Myocyte (in vitro differentiated cells): ENCODE data around the gene PAQR3. TPM values are rescaled to one million over a fixed set of nuclear protein-coding genes. Genes with fewer than 3 reads are reported as not detected.
A peak's percentile ranks its signal among the peaks of the same experiment; 100 is the strongest.
"Not testable (repeated sequence)": the region's sequence is repeated elsewhere in the genome, so short reads cannot be mapped to it uniquely, and the experiment has no call there.

Experiments used
- DNase-seq: peaks from one replicate; pipeline ENCODE4 v3.0.0-alpha.2; 2012; ENCODE audit warnings: low read depth
- total RNA-seq: library from RNA; depleted of rRNA; stranded (reverse); fragments of >200 nt; gene quantifications from 2 replicates; pipeline ENCODE4 v1.2.3, GENCODE V29; 2014

Gene PAQR3
- total RNA-seq, 1 donor from 2014 or later, result 12.7 TPM

GRCh38 chr4:78928835-78929234 lies 10.4 kb downstream of the PAQR3 start:
- DNase-seq, result no peak

DNA sequence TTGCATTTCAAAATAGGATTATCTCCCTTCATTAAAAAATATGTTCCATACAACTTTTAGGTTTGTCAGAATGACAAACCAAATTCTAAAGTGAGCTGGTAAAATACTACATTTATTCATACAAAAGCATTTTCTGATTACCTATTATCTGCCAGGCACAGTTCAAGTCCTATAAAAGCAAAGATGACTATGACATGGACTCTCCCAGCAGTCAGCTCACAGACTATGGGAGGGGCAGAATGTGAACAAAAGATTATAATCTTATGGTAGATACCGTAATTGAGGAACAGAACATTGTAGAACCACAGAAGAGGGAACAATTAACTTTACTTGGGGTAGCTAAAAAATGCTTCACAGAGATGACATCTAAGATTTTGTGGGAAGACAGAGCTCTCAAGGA lies 12.4 kb downstream of the PAQR3 start:
- DNase-seq, result no peak

GRCh38 chr4:78923464-78924312 lies 15.6 kb downstream of the PAQR3 start:
- DNase-seq, result no peak

- DNase-seq, result peak; percentile 46
Measured at GRCh38 chr4:78922207-78922606, 17.0 kb downstream of the PAQR3 start.

GRCh38 chr4:78910612-78911011 lies 28.6 kb downstream of the PAQR3 start:
- DNase-seq, result no peak

DNA sequence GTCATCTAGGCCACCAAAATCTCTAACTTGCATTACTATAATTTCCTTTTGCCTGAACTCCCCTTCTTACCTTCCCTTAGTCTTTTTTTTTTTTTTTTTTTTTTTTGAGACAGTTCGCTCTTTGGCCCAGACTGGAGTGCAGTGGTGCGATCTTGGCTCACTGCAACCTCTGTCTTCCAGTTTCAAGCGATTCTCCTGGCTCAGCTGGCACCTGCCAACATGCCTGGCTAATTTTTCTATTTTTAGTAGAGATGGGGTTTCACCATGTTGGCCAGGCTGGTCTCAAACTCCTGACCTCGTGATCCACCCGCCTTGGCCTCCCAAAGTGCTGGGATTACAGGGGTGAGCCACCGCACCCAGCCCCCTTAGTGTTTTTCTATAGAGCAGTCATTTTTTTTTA lies 30.3 kb downstream of the PAQR3 start:
- not testable (repeated sequence) for DNase-seq

DNA sequence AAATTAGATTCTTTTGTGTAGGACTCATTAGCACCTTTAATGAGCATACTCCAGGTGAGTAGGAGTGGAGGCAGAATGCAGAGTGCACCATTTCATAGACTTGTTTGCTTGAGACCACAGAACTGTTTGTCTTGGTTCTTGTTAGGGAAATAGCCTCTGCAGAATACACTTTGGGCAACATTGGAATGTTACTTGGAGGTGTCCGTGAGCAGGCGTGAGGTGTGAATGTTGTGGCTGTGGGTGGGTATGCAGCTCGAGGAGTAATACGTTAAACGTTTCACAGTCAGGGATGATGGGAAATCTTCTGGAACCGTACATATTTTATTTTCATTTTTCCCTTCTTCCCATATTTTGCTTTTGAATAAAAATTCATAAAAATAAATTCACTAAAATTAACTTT lies 31.6 kb downstream of the PAQR3 start:
- no peak for DNase-seq

DNA sequence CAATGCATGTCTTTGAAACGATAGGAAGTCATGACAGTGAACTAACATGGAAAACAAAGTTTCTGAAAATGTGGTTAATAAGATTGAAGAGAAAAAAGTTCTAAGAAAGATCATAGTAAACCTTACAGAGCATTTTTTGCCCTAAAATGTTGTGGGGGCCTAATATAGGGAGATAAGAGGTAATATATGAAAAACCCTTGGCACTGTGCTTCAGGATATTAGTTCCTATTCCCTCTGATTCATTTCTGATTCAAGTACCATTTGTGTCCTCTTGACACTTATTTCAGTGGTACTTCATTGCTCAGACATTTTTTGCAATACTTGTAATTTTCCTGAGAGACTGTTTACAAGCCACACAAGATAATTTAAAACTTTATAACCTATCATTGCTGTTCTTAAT lies 35.1 kb downstream of the PAQR3 start:
- no peak for DNase-seq

DNA sequence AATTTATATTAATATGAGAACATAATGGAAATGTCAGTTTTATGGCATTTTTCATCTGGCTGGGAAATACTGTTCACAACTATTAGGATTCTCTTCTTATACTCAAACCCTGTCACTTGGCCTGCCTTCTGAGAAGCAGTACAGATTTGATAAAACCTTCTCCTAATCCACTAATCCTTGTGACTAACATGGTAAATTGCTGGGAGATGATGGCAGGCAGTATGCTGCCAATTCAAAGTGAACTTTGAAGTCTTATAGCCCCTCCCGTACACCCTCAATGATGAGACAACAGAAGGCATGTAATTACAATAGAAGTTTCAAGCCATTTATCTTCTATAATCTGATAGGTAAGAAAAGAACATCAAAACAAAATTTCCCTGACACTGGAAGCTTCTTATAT lies 36.9 kb downstream of the PAQR3 start:
- no peak for DNase-seq

DNA sequence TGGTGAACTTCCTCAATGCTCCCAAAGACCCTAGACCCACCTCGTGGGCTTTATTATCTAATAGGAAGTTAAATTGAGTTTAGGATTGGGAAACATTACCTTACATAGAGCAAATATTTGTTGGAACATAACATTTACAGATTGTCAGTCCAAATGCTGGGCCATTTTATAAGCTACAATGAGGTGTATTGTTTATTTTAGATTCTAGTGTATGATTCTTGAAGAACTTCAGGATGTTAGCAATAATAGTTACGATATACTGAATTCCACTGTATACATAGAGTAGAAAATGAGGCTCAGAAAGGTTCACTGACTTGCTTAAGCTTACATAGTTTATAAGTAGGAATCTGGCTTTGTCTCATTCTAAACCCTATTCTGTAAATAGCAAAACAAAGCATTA lies 37.4 kb downstream of the PAQR3 start:
- DNase-seq, result no peak

DNA sequence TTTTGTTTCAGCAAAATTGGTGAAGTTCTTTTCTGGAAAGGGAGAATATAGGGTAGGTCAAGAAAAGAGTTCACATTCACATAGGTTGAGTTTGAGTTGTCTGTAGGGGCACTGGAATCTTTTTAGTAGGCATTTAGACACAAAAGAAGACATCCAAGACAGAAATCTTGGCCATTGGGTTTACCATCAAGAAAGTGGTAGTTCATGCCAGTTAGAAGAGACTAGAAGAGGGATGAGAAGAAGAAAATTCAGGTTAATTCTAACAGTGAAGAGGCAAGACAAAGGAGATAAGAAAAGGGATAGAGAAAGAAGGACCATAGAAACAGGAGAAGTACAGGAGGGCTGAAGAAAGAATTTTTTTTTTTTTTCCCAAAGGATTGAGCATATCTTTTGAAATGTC lies 39.9 kb downstream of the PAQR3 start:
- DNase-seq, result no peak

DNA sequence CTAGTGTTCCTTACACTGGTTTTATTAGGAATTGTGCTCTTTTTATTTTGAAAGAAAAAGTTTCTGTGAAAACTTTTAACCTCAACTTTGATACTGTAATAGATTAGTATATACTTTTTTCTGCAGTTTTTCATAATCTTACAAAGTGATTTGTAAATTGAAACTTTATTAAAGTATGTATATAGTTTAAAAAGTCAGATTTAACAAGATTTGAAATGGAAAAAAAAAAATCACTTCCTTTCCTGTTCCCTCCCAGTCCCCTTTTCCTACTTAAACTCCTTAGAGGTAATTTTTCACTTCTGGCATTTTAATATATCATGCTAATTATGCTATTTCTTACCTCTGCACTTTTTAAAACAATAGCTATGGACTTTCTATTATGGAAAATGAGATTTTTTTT lies 49.3 kb downstream of the PAQR3 start:
- DNase-seq, result no peak

GRCh38 chr4:78885598-78885997 lies 53.6 kb downstream of the PAQR3 start:
- DNase-seq, result no peak

DNA sequence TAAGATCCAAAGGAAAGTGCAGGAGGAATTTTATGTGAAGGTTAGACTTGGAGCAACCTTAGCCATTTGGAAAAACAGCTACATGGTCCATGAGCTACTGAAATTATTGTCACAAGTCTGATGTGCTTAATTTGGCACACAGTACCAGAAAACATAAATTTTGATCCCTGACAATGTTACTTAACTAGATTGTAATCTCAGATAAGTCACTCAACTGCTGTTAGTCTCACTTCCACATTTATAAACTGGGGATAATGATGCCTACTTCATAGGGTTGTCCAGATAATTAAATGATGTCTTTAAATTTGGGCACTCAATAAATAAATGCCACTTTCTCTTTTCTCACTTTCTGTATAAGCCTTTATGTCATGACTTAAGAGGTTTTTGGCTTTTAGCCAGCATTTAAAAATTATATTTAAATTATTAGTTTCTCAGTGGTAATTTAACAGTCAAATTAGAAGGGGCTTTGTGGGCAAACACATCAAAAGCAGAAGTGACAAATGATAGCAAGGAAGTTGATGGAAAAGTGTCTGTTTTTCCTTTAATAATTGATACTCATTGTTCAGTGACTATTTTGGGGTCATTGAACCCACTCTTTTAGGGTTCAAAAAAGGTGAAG lies 58.3 kb downstream of the PAQR3 start:
- no peak for DNase-seq

DNA sequence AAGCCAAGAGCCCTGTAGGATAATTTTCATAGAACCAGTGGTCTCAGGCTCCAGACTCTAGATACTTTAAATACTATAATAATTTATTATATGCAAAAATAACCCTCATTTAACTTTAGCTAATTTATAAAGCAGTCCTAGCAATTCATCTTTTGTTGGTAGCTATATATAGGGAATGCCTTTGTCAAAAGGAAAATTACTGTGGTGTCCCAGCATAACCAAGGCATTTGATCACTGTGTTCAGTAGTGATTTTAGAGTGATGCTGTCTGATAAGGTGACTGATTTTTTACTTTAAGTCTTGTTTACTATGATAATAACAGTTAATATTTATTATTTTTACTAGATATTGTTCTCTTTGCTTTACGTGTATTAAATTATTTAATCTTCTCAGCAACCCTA lies 61.2 kb downstream of the PAQR3 start:
- peak; percentile 65 for DNase-seq

DNA sequence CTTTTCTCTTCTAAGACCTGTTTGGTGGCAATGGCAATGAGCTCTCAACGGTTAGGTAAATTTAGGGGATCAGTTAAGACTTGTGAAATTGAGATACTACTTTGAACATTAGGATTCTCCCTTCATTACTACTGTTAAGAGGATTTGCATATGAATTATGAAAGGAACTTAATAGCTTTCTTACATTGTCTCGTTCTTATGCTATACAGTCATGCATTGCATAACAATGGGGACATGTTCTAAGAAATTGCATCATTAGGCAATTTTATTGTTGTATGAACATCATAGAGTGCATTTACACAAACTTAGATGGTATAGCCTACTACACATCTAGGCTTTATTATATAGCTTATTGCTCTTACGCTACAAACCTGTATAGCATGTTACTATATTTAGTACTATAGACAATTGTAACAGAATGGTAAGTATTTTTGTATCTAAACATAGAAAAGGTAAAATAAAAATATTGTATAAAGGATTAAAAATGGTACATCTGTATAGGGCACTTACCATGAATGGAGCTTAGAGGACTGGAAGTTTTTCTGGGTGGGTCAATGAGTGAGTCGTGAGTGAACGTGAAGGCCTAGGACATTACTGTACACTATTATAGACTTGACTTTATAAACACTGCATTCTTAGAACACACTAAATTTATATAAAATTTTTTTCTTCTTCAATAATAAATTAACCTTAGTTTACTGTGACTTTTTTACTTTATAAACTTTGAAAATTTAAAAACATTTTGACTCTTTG lies 62.5 kb downstream of the PAQR3 start:
- DNase-seq, result no peak

- DNase-seq, result no peak
Measured at GRCh38 chr4:78870056-78870455, 69.2 kb downstream of the PAQR3 start.

- DNase-seq, result not testable (repeated sequence)
Measured at GRCh38 chr4:78868712-78869111, 70.5 kb downstream of the PAQR3 start.

- DNase-seq, result no peak
Measured at GRCh38 chr4:78865451-78865850, 73.8 kb downstream of the PAQR3 start.

- DNase-seq, result peak; percentile 78
Measured at GRCh38 chr4:78864405-78865024, 74.7 kb downstream of the PAQR3 start.

- DNase-seq, result no peak
Measured at GRCh38 chr4:78863991-78864390, 75.2 kb downstream of the PAQR3 start.
